Activated T-helper 1 cell treated with anti-CD3 and anti-CD28 coated beads, Interleukin-12 subunit alpha, Interleukin-12 subunit beta, Interleukin-2, Interleukin-4 antibody, amounts not matched to agents 30 ng/mL and 10 ng/mL and 1 ng/mL, durations not matched to agents 14 hours and 24 hours and 36 hours (primary cell): ENCODE results near the gene ZNF827. TPM values are rescaled to one million over a fixed set of nuclear protein-coding genes. Genes with fewer than 3 reads are reported as not detected.

Experiments
- DNase-seq: peaks from one replicate; pipeline ENCODE4 v3.0.0; 2021; ENCODE audit warnings: low spot score
- H3K27ac Mint-ChIP-seq: one replicate; pipeline ENCODE4 v1.8.0; 2021; ENCODE audit warnings: mild to moderate bottlenecking, mixed read lengths
- H3K27me3 Mint-ChIP-seq: one replicate; pipeline ENCODE4 v1.8.0; 2022; ENCODE audit warnings: mild to moderate bottlenecking, moderate library complexity, mixed read lengths; ENCODE audit not compliant: insufficient read depth
- H3K36me3 Mint-ChIP-seq: one replicate; pipeline ENCODE4 v1.8.0; 2021; ENCODE audit warnings: low read depth, mixed read lengths
- H3K4me1 Mint-ChIP-seq: one replicate; pipeline ENCODE4 v1.8.0; 2021; ENCODE audit warnings: low read depth, mixed read lengths
- H3K4me3 Mint-ChIP-seq: one replicate; pipeline ENCODE4 v1.8.0; 2021; ENCODE audit warnings: mild to moderate bottlenecking, moderate library complexity, mixed read lengths
- H3K9me3 Mint-ChIP-seq: one replicate; pipeline ENCODE4 v1.8.0; 2021; ENCODE audit warnings: mixed read lengths
- intact Hi-C: fragments of 100-400 bp; cut with micrococcal nuclease; formaldehyde crosslinking; loops from one replicate; pipeline ENCODE4 v1.15.1; 2024
- total RNA-seq: library from RNA; stranded (reverse); gene quantifications from 2 replicates; pipeline ENCODE4 v1.2.3, GENCODE V29; 2022

The ZNF827 gene
- total RNA-seq, 1 donor from 2014 or later, result 51.1 TPM

DNA sequence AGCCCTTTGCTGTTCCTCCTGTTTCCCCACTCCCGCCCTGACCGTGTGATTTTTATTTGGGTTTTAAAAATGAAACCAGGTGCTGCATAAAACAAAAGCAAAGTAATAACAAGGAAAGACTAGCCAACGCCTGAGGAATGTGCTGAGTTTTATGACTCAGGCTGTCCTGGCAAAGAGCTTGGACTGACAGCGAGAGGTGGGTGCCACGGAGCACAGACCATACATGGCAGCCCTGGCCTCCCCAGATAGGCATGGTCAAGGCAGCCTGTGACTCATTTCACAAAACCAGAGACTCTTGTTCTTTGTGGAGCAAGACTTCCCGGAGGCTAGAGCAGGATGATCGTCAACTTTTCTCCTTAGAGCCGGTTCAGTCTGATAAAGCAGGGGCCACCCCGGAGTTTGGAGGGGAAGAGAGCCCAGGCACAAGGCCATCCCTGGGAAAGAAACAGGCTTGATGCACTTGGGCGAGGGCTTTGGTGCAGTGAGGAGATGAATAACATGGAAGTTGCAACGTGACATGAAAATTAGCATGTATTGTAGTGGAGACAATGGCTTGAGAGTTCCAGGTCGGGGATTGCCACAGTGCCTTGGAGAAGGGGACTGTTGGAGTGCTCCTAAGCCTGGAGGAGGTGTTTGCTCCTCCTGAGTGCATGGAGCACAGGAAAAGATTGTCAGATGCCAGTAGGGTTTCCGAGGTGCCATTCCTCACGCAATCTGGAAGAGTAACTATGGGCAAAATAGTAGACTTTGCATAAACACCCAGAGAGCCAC is 203.9 kb downstream of the ZNF827 start:
- no peak for DNase-seq
- no peaks in the 10 kb centered on the region for H3K36me3 Mint-ChIP-seq
- H3K27ac Mint-ChIP-seq, result no peak overlapping the region
- H3K4me1 Mint-ChIP-seq, result peaks cover 10% of the 10 kb centered on the region
- no peaks in the 10 kb centered on the region for H3K9me3 Mint-ChIP-seq
- no peak overlapping the region for H3K4me3 Mint-ChIP-seq
- intact Hi-C loops, result loop anchor here (10.0 kb wide), 1 partner anchor 250 kb away; the partner anchor contains the start of gene SMAD1
- peaks cover 3% of the 10 kb centered on the region for H3K27me3 Mint-ChIP-seq

DNA sequence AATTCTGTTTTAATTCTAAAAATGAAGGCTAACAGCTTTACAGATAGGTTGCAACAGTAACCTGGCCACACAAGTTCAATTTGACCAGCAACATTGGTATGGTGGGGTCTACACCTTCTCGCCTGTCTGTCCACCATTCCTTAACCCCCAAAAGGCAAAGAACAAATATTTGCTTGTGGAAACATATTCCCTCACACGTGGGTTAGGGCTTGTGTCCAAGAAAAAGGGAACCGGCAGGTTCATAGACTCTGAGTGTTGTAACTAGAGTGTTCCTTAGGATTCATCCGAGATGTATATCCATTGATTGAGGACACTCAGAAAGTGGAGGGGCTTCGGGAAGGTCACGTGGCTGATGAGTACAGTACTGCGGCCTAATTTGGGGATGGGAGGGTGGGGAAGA is 204.6 kb downstream of the ZNF827 start:
- peaks cover 3% of the 10 kb centered on the region for H3K27me3 Mint-ChIP-seq
- H3K4me1 Mint-ChIP-seq, result peaks cover 10% of the 10 kb centered on the region
- intact Hi-C loops, result loop anchor here (10.0 kb wide), 1 partner anchor 249 kb away; the partner anchor contains the start of gene SMAD1
- no peaks in the 10 kb centered on the region for H3K9me3 Mint-ChIP-seq
- no peak for DNase-seq
- H3K36me3 Mint-ChIP-seq, result no peaks in the 10 kb centered on the region
- H3K27ac Mint-ChIP-seq, result no peak overlapping the region
- H3K4me3 Mint-ChIP-seq, result no peak overlapping the region

DNA sequence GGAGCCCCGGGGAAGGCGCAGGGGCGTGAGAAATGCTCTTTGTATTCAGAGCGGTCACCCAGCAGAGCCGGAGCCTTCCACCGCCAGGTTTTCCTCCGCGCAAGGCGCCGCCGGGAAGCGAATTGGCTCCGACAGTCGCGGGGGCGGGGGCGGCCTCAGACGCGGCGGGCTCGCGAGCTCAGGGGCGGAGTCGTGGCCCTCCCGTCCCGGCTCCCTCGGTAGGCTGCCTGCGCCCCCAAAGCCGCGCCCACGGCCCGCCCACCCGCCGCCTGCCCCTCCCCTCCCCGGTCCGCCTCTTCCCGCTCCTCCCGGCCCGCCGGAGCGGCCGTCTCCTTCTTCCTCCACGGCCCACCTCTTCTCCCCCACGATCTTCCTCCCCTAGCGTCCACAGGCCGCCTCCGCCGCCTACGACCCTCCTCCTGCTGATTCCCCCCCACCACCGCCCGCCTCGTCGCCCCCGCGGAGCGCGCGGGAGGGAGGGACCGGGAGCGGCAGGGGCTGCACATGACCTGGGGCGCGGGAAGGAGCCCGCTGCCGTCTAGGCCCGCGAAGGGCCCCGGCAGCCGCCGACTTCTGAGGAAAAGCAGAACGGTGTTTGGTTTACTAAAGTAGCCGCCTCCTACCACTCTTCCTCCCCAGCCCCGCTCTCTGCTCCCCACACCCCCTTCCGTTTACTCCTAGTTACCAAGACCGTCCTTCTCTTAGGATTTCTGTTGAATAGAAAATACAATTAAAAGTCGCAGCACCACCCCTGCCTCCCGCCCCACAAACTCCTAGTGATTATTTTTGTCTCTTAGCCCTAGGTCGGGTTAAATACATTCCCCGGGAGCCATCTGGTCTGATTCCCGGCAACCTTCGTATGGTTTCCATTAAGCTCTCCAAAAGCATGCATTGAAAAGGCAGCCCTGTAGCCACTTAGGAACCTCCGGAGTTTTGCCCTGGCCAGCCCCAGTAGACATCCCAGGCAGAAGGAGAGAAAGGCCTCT is 205.4 kb downstream of the ZNF827 start:
- Mint-ChIP-seq H3K27ac (peak overlapping the region; percentile 24), H3K27me3 (peaks cover 3% of the 10 kb centered on the region), H3K9me3 (no peaks in the 10 kb centered on the region), H3K4me3 (peak overlapping the region; percentile 79), H3K36me3 (no peaks in the 10 kb centered on the region), H3K4me1 (peaks cover 10% of the 10 kb centered on the region)
- intact Hi-C loops, result loop anchor here (1.0 to 10.0 kb wide), 8 partner anchors 13 to 553 kb away; partner anchors contain the start of genes MMAA, OTUD4, SMAD1 and ZNF827
- peak; percentile 82 for DNase-seq

DNA sequence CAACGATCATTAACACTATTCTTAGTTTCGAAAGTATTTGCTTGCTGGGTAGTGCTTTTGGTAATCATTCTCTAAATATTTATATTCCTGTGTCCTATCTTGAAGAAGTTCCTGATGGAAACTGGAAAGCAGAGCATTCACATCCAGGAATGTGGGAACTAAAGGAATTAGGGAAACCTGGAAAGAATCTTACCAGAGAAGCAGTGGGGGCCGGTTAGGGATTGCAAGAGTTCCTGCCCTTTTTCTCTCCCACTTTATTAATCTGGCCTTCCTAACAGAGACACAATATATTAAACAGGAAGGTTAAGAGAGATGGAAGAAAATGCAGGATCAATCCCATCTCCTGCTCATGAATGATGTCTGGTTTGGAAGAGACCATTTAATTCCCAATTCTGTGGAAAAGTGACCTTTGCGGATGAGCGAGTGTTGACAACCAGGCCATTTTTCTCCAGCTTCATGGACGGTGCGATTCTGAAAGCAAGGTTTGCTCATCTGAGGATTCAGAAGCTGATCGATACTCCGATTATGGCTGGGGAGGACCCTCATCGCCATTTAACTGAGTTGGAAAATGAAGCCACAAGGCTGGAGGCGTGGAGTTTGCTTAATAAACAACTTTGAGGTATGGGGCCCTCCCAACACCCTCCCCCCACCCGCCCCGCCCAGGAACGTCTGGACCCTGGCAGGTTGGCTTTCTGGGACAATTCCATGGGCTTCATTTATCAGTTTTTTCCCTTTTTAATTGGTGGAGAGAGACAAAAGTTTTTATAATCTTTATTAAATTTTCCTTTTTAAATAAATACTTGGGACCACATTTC is 206.4 kb downstream of the ZNF827 start:
- peaks cover 3% of the 10 kb centered on the region for H3K27me3 Mint-ChIP-seq
- no peak for DNase-seq
- H3K27ac Mint-ChIP-seq, result peak overlapping the region; percentile 63
- intact Hi-C loops, result loop anchor here (2.0 to 10.0 kb wide), 4 partner anchors 53 to 247 kb away; partner anchors contain the start of genes SMAD1 and ZNF827
- no peaks in the 10 kb centered on the region for H3K9me3 Mint-ChIP-seq
- H3K4me1 Mint-ChIP-seq, result peaks cover 10% of the 10 kb centered on the region
- no peaks in the 10 kb centered on the region for H3K36me3 Mint-ChIP-seq
- H3K4me3 Mint-ChIP-seq, result peak overlapping the region; percentile 79

DNA sequence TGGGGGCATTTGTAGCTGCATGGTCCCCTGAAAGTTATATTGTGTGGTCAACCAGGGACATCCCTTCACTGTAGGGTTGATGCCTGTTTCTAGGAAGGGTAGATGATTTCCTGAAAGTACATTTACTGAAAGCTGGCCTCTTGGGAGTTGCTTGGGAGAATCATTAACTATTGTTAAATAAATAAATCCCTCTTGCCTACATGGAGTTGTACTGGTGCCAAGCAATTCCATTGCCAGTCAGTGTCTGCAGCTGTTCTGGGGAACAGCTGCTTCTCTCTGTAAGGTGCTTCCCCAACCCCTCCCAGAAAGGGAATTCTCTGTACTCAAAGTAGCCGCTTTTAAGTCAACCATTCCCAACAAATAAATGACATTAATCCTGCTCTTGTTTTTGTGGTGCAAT is 207.6 kb downstream of the ZNF827 start:
- Mint-ChIP-seq H3K36me3 (no peaks in the 10 kb centered on the region), H3K27ac (no peak overlapping the region), H3K4me3 (no peak overlapping the region), H3K4me1 (peaks cover 10% of the 10 kb centered on the region), H3K27me3 (peaks cover 4% of the 10 kb centered on the region), H3K9me3 (no peaks in the 10 kb centered on the region)
- no peak for DNase-seq
- intact Hi-C loops, result loop anchor here (10.0 kb wide), 1 partner anchor 246 kb away; the partner anchor contains the start of gene SMAD1

DNA sequence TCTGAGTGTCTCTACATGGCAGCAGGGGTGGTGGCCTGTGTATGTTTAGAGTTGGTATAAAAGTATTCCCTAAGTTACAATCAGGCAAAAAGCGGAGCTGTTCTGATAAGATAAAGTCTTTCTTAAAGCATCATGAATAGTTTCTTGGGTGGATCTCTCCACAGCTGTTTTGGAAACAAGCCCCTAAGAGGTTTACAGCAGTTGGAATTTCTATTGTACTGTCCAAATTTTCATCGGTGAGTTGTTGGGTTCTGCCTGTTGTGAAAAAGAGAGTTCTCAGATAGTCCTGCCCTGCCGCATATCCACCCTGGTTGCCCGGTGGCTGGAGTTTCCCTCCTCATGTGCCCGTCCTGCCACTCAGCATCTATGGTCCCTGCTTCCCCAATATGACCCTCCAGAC is 208.6 kb downstream of the ZNF827 start:
- H3K4me1 Mint-ChIP-seq, result peaks cover 10% of the 10 kb centered on the region
- H3K27ac Mint-ChIP-seq, result no peak overlapping the region
- H3K4me3 Mint-ChIP-seq, result no peak overlapping the region
- H3K9me3 Mint-ChIP-seq, result no peaks in the 10 kb centered on the region
- intact Hi-C loops, result loop anchor here (10.0 kb wide), 1 partner anchor 245 kb away; the partner anchor contains the start of gene SMAD1
- H3K27me3 Mint-ChIP-seq, result peaks cover 6% of the 10 kb centered on the region
- no peaks in the 10 kb centered on the region for H3K36me3 Mint-ChIP-seq
- no peak for DNase-seq

DNA sequence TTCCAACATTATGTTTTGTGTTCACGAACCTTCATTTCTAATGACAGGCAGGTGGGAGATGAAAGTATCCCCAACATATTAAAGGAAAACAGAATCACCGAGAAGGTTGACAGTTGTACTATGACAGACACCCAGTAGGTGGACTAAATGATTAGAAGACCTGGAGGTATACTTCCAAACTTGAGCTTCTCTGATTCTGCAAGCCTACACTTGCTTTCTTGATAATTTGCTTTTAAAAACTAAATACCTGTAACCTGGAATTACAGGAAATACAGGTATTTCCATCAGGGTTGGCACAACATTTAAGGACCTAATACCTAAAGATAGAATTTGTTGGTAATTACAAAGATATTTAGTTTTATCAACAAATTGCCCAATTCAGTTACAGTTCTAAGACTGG is 215.3 kb downstream of the ZNF827 start:
- peaks cover 3% of the 10 kb centered on the region for H3K27me3 Mint-ChIP-seq
- intact Hi-C loops, result no loop called here
- H3K9me3 Mint-ChIP-seq, result peaks cover 3% of the 10 kb centered on the region
- H3K36me3 Mint-ChIP-seq, result no peaks in the 10 kb centered on the region
- no peak overlapping the region for H3K27ac Mint-ChIP-seq
- DNase-seq, result no peak
- H3K4me3 Mint-ChIP-seq, result no peak overlapping the region
- peaks cover 15% of the 10 kb centered on the region for H3K4me1 Mint-ChIP-seq

DNA sequence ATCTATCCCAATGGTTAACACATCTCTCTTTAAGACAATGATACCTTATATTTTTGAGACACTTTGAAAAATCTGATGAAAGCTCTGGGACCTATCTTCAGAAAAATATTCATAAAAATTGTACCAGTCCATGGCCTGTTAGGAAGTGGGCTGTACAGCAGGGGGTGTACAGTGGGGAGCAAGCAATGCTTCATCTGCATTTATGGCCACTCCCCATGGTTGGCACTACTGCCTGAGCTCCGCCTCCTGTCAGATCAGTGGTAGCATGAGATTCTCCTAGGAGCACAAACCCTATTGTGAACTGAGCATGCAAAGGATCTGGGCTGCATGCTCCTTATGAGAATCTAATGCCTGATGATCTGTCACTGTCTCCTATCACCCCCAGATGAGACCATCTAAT is 216.1 kb downstream of the ZNF827 start:
- Mint-ChIP-seq H3K36me3 (no peaks in the 10 kb centered on the region), H3K27ac (no peak overlapping the region), H3K27me3 (peaks cover 3% of the 10 kb centered on the region), H3K9me3 (peaks cover 3% of the 10 kb centered on the region), H3K4me3 (no peak overlapping the region), H3K4me1 (peaks cover 15% of the 10 kb centered on the region)
- DNase-seq, result no peak
- intact Hi-C loops, result no loop called here

DNA sequence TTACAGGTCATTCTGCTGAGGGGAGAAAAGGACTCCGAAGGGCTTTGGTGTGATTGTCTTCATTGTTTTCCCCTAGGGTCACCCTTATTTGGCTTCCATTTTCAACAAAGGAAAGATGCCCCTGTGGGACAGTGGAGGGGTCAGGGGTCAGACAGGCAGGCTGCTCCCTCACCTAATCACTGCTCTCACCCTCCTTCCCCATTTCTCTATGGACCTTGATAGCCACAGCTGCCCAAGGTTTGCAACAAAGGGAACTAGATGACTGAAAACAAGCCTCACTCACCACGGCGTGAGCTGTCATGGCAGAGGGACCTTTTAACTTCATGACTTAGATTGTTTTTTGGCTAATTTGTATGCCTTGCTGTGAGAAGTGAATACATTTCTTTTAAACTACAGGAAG is 218.0 kb downstream of the ZNF827 start:
- H3K9me3 Mint-ChIP-seq, result peaks cover 3% of the 10 kb centered on the region
- no peak overlapping the region for H3K27ac Mint-ChIP-seq
- peaks cover 15% of the 10 kb centered on the region for H3K4me1 Mint-ChIP-seq
- H3K36me3 Mint-ChIP-seq, result no peaks in the 10 kb centered on the region
- no peak overlapping the region for H3K4me3 Mint-ChIP-seq
- intact Hi-C loops, result loop anchor here (1.0 kb wide), 3 partner anchors 10 to 88 kb away; no protein-coding TSS in a partner anchor
- peaks cover 1% of the 10 kb centered on the region for H3K27me3 Mint-ChIP-seq
- DNase-seq, result no peak

DNA sequence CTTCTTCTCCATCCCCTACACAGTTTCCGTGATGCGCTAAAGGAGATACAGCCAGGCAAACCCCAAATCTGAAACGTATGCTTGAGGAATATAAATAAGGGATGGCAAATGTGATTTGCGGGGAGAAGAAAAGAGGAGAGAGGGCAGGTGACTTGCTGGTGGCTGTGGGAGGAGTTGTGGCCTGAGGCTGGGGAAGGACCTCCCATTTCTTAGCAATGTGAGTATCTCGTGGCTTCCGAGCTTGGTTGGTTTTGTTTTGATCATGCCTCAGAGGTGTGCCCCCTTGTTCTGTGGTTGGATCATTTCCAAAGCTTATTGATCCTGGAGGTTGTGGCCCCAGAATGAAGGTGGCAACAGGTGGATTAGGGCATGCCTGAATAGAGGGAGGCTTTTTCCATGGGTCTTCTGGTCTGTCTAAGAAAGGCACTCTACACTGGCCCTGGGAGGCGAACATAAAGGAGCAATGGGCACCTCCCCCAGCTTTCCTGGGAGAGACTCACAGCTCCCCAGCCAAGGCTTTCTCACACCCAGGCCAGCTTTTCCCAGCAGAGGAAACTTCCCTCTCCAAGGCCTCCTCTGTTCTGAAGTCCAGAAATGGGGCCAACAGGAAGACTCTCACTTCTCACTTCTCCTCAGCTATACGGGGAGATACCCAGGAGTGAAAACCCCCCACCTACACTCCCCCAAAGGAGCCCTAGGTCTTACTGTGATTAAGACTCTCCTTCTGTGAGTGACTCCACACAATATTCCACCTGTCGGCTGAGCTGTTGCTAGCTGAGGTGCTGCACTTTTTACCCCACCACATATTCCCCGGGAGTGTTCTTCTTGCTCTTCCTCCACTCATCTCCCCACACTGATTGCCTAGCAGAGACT is 218.6 kb downstream of the ZNF827 start:
- peaks cover 2% of the 10 kb centered on the region for H3K27me3 Mint-ChIP-seq

DNA sequence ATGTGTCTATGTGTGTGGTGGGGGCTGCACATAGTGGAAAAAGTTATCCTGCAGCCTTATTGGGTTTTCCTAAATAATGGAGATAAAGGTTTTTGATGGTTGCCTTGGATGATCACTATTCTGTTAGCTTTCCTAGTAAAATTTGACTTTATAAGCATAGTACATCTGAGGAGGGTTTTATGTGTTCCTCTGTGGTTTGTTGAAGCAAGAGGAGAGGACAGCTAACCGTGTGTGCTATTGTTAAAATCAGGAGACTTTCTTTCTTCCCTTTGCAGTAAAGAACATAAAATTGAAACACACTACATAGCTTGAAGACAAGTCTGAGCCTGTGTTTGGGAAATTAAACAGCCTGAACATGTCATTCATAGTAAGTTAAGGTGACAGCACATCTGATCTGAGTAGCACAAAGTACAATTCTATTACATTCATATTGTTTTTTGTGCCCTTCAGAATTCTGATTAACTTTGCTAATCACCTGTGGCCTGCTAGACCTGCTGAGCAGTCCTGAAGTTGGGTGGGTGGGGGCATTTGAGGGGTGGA is 221.9 kb downstream of the ZNF827 start:
- Mint-ChIP-seq H3K27me3 (peaks cover 2% of the 10 kb centered on the region), H3K27ac (no peak overlapping the region), H3K9me3 (peaks cover 11% of the 10 kb centered on the region), H3K4me3 (no peak overlapping the region), H3K4me1 (peaks cover 15% of the 10 kb centered on the region), H3K36me3 (no peaks in the 10 kb centered on the region)
- no peak for DNase-seq
- intact Hi-C loops, result no loop called here

More for the DNA sequence above, 218.6 kb downstream of the ZNF827 start:
- no peak overlapping the region for H3K4me3 Mint-ChIP-seq
- intact Hi-C loops, result loop anchor here (1.0 kb wide), 3 partner anchors 10 to 88 kb away; no protein-coding TSS in a partner anchor
- peak overlapping the region; percentile 13 for H3K27ac Mint-ChIP-seq
- no peaks in the 10 kb centered on the region for H3K36me3 Mint-ChIP-seq
- no peak for DNase-seq
- H3K9me3 Mint-ChIP-seq, result peaks cover 3% of the 10 kb centered on the region
- H3K4me1 Mint-ChIP-seq, result peaks cover 15% of the 10 kb centered on the region
